Measurements from ENCODE around the gene IL4R.

DNA sequence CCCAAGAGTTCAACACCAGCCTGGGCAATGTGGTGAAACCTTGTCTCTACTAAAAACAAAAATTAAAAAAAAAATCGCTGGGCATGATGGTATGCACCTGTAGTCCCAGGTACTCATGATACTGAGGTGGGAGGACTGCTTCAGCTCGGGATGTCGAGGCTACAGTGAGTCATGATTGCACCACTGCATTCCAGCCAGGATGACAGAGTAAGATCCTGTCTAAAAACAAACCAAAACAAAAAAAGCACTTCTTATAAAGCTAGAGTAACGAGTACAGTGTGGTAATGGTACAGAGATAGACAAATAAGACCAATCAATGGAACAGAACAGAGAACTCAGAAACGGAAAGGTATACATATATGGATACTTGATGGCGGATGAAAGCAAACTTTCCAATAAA is 49.6 kb upstream of the IL4R start:
- TF ChIP-seq, protein P1, sequence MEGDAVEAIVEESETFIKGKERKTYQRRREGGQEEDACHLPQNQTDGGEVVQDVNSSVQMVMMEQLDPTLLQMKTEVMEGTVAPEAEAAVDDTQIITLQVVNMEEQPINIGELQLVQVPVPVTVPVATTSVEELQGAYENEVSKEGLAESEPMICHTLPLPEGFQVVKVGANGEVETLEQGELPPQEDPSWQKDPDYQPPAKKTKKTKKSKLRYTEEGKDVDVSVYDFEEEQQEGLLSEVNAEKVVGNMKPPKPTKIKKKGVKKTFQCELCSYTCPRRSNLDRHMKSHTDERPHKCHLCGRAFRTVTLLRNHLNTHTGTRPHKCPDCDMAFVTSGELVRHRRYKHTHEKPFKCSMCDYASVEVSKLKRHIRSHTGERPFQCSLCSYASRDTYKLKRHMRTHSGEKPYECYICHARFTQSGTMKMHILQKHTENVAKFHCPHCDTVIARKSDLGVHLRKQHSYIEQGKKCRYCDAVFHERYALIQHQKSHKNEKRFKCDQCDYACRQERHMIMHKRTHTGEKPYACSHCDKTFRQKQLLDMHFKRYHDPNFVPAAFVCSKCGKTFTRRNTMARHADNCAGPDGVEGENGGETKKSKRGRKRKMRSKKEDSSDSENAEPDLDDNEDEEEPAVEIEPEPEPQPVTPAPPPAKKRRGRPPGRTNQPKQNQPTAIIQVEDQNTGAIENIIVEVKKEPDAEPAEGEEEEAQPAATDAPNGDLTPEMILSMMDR (IDR thresholded peaks at IDR 0.05): no peak
- TF ChIP-seq POLR2A (IDR thresholded peaks at IDR 0.05) (no peak), EP300 (IDR thresholded peaks at IDR 0.05) (no peak)
